IPS-20b (cell line): Measurements from ENCODE around the gene PPP1R9A.

Experiments used
- H3K27ac ChIP-seq: one replicate; pipeline ENCODE4 v1.5.1; 2013; ENCODE audit warnings: low read length
- H3K27me3 ChIP-seq: 2 replicates; pipeline ENCODE4 v1.6.1; 2013; ENCODE audit warnings: mild to moderate bottlenecking, low read length, inconsistent platforms; ENCODE audit not compliant: insufficient read depth
- H3K36me3 ChIP-seq: 2 replicates; pipeline ENCODE4 v1.6.1; 2013; ENCODE audit warnings: low read depth, mild to moderate bottlenecking, inconsistent platforms, low read length, moderate library complexity; ENCODE audit not compliant: insufficient read depth
- H3K4me1 ChIP-seq: 2 replicates; pipeline ENCODE4 v1.6.1; 2013; ENCODE audit warnings: mild to moderate bottlenecking, control low read depth, inconsistent platforms, low read length, moderate library complexity; ENCODE audit not compliant: insufficient read depth
- H3K4me3 ChIP-seq: 2 replicates; pipeline ENCODE4 v1.5.1; 2013; ENCODE audit warnings: mild to moderate bottlenecking, low read length, inconsistent platforms
- H3K9ac ChIP-seq: 2 replicates; pipeline ENCODE4 v1.6.1; 2013; ENCODE audit warnings: low read depth, mild to moderate bottlenecking, inconsistent platforms, low read length, moderate library complexity
- H3K9me3 ChIP-seq: 2 replicates; pipeline ENCODE4 v1.6.1; 2013; ENCODE audit warnings: mild to moderate bottlenecking, low read depth, low read length, inconsistent platforms; ENCODE audit not compliant: insufficient read depth

Gene PPP1R9A

GRCh38 chr7:95106401-95106800 lies 199.0 kb downstream of the PPP1R9A start:
- no peak overlapping the region for H3K9ac ChIP-seq
- no peaks in the 10 kb centered on the region for H3K9me3 ChIP-seq
- no peaks in the 10 kb centered on the region for H3K36me3 ChIP-seq
- H3K4me1 ChIP-seq = 0 out of 2 replicates have a peak, but pooled peaks cover 3% of the 10 kb centered on the region
- H3K4me3 ChIP-seq = no peak overlapping the region
- no peaks in the 10 kb centered on the region for H3K27me3 ChIP-seq
- no peak overlapping the region for H3K27ac ChIP-seq

- Histone ChIP-seq H3K27me3 (no peaks in the 10 kb centered on the region), H3K4me3 (no peak overlapping the region), H3K9ac (no peak overlapping the region), H3K36me3 (no peaks in the 10 kb centered on the region), H3K4me1 (no peaks in the 10 kb centered on the region), H3K27ac (no peak overlapping the region), H3K9me3 (no peaks in the 10 kb centered on the region)
Observed at GRCh38 chr7:95110707-95111106, 203.3 kb downstream of the PPP1R9A start.

GRCh38 chr7:95113590-95113989 lies 206.2 kb downstream of the PPP1R9A start:
- H3K9ac ChIP-seq = no peak overlapping the region
- no peaks in the 10 kb centered on the region; the same call in 1 of the 2 replicates for H3K4me1 ChIP-seq
- H3K27me3 ChIP-seq = no peaks in the 10 kb centered on the region

GRCh38 chr7:95126053-95126709 lies 218.8 kb downstream of the PPP1R9A start:
- no peak overlapping the region for H3K27ac ChIP-seq

More at GRCh38 chr7:95113590-95113989, 206.2 kb downstream of the PPP1R9A start:
- Histone ChIP-seq H3K27ac (no peak overlapping the region), H3K9me3 (no peaks in the 10 kb centered on the region), H3K4me3 (no peak overlapping the region), H3K36me3 (no peaks in the 10 kb centered on the region)

GRCh38 chr7:95132500-95132899 lies 225.1 kb downstream of the PPP1R9A start:
- Histone ChIP-seq H3K27me3 (no peaks in the 10 kb centered on the region), H3K27ac (no peak overlapping the region), H3K36me3 (no peaks in the 10 kb centered on the region), H3K9me3 (no peaks in the 10 kb centered on the region; the same call in 1 of the 2 replicates), H3K4me1 (no peaks in the 10 kb centered on the region), H3K9ac (no peak overlapping the region), H3K4me3 (no peak overlapping the region)

More at GRCh38 chr7:95126053-95126709, 218.8 kb downstream of the PPP1R9A start:
- Histone ChIP-seq H3K9me3 (no peaks in the 10 kb centered on the region; the same call in 1 of the 2 replicates), H3K4me1 (no peaks in the 10 kb centered on the region), H3K36me3 (no peaks in the 10 kb centered on the region), H3K4me3 (no peak overlapping the region), H3K27me3 (no peaks in the 10 kb centered on the region), H3K9ac (no peak overlapping the region)

GRCh38 chr7:95139922-95140321 lies 232.5 kb downstream of the PPP1R9A start:
- H3K4me1 ChIP-seq = no peaks in the 10 kb centered on the region
- H3K9me3 ChIP-seq = no peaks in the 10 kb centered on the region
- H3K27me3 ChIP-seq = no peaks in the 10 kb centered on the region
- no peak overlapping the region for H3K4me3 ChIP-seq
- H3K36me3 ChIP-seq = no peaks in the 10 kb centered on the region
- H3K27ac ChIP-seq = no peak overlapping the region
- no peak overlapping the region for H3K9ac ChIP-seq

GRCh38 chr7:95141755-95142154 lies 234.4 kb downstream of the PPP1R9A start:
- Histone ChIP-seq H3K4me3 (no peak overlapping the region), H3K9ac (no peak overlapping the region), H3K4me1 (no peaks in the 10 kb centered on the region), H3K27ac (no peak overlapping the region), H3K27me3 (no peaks in the 10 kb centered on the region), H3K9me3 (no peaks in the 10 kb centered on the region; the same call in 1 of the 2 replicates), H3K36me3 (no peaks in the 10 kb centered on the region)

GRCh38 chr7:95144256-95144655 lies 236.9 kb downstream of the PPP1R9A start:
- Histone ChIP-seq H3K27ac (no peak overlapping the region), H3K4me1 (no peaks in the 10 kb centered on the region), H3K9ac (no peak overlapping the region), H3K9me3 (no peaks in the 10 kb centered on the region; the same call in 1 of the 2 replicates), H3K36me3 (no peaks in the 10 kb centered on the region), H3K27me3 (no peaks in the 10 kb centered on the region), H3K4me3 (no peak overlapping the region)

GRCh38 chr7:95155965-95156364 lies 248.6 kb downstream of the PPP1R9A start:
- no peaks in the 10 kb centered on the region for H3K36me3 ChIP-seq
- H3K9me3 ChIP-seq = no peaks in the 10 kb centered on the region
- no peaks in the 10 kb centered on the region for H3K27me3 ChIP-seq
- H3K4me3 ChIP-seq = no peak overlapping the region
- H3K9ac ChIP-seq = no peak overlapping the region
- no peak overlapping the region for H3K27ac ChIP-seq
- H3K4me1 ChIP-seq = no peaks in the 10 kb centered on the region

GRCh38 chr7:95157381-95157780 lies 250.0 kb downstream of the PPP1R9A start:
- Histone ChIP-seq H3K4me3 (no peak overlapping the region), H3K27me3 (no peaks in the 10 kb centered on the region), H3K9ac (no peak overlapping the region), H3K27ac (no peak overlapping the region), H3K9me3 (no peaks in the 10 kb centered on the region), H3K4me1 (no peaks in the 10 kb centered on the region), H3K36me3 (no peaks in the 10 kb centered on the region)

- no peak overlapping the region for H3K4me3 ChIP-seq
- no peaks in the 10 kb centered on the region for H3K36me3 ChIP-seq
Observed at GRCh38 chr7:95169678-95170077, 262.3 kb downstream of the PPP1R9A start.

GRCh38 chr7:95172420-95172819 lies 265.0 kb downstream of the PPP1R9A start:
- Histone ChIP-seq H3K36me3 (no peaks in the 10 kb centered on the region), H3K4me1 (no peaks in the 10 kb centered on the region), H3K4me3 (no peak overlapping the region), H3K27me3 (no peaks in the 10 kb centered on the region), H3K9ac (no peak overlapping the region), H3K27ac (no peak overlapping the region), H3K9me3 (no peaks in the 10 kb centered on the region)

More at GRCh38 chr7:95169678-95170077, 262.3 kb downstream of the PPP1R9A start:
- Histone ChIP-seq H3K4me1 (no peaks in the 10 kb centered on the region), H3K9me3 (no peaks in the 10 kb centered on the region), H3K9ac (no peak overlapping the region), H3K27me3 (no peaks in the 10 kb centered on the region), H3K27ac (no peak overlapping the region)
